CD4-positive, alpha-beta memory T cell (primary cell): ENCODE results near the gene PABPC1L. TPM values are rescaled to one million over a fixed set of nuclear protein-coding genes. Genes with fewer than 3 reads are reported as not detected.
A peak's percentile ranks its signal among the peaks of the same experiment; 100 is the strongest.

Source experiments
- CTCF ChIA-PET: fragments of 350-600 bp; sonication (Branson Sonifier 250); formaldehyde crosslinking; loops from one replicate; lab custom pipeline; 2021; ENCODE audit warnings: inconsistent platforms; ENCODE audit not compliant: partially characterized antibody; lab: Charles Lee
- POLR2A ChIA-PET: fragments of 350-600 bp; sonication (Branson Sonifier 250); formaldehyde crosslinking; loops from one replicate; lab custom pipeline; 2021; ENCODE audit not compliant: partially characterized antibody; lab: Charles Lee
- DNase-seq, 5 donors: peaks; one replicate each; pipeline versions ENCODE4 v3.0.0 to v3.0.0-alpha.2; 2020 to 2022; ENCODE audit warnings: mixed read lengths in 1 of 5
- H3K27ac ChIP-seq: one replicate; pipeline ENCODE4 v1.7.0; 2013; ENCODE audit warnings: low read depth, low read length
- H3K27me3 ChIP-seq: 2 replicates; pipeline ENCODE4 v1.7.0; 2013; ENCODE audit warnings: mild to moderate bottlenecking, low read length, moderate library complexity; ENCODE audit not compliant: insufficient read depth
- H3K36me3 ChIP-seq: 2 replicates; pipeline ENCODE4 v1.7.0; 2013; ENCODE audit warnings: mild to moderate bottlenecking, low read length, moderate library complexity; ENCODE audit not compliant: insufficient read depth
- H3K4me1 ChIP-seq: 2 replicates; pipeline ENCODE4 v1.7.0; 2013; ENCODE audit warnings: mild to moderate bottlenecking, low read length, moderate library complexity; ENCODE audit not compliant: insufficient read depth
- H3K4me3 ChIP-seq, 2 donors: one replicate each; pipeline ENCODE4 v1.7.0; 2013; ENCODE audit warnings: low read length in 2 of 2, mild to moderate bottlenecking in 1 of 2
- H3K9me3 ChIP-seq, 2 donors: one replicate each; pipeline ENCODE4 v1.7.0; 2013; ENCODE audit warnings: low read length in 2 of 2, control low read depth in 1 of 2; ENCODE audit not compliant: control insufficient read depth in 1 of 2
- H3K27ac Mint-ChIP-seq, 7 donors: one replicate each; pipeline ENCODE4 v1.8.0; 2020 to 2021; ENCODE audit warnings: mixed read lengths in 7 of 7, mild to moderate bottlenecking in 6 of 7, inconsistent platforms in 3 of 7, moderate library complexity in 3 of 7
- H3K27me3 Mint-ChIP-seq, 2 donors: one replicate each; pipeline ENCODE4 v1.8.0; 2020 to 2021; ENCODE audit warnings: mixed read lengths in 2 of 2
- H3K36me3 Mint-ChIP-seq, 2 donors: one replicate each; pipeline ENCODE4 v1.8.0; 2020 to 2021; ENCODE audit warnings: mixed read lengths in 2 of 2, inconsistent platforms in 1 of 2, mild to moderate bottlenecking in 1 of 2
- H3K4me1 Mint-ChIP-seq, 4 donors: one replicate each; pipeline ENCODE4 v1.8.0; 2020 to 2021; ENCODE audit warnings: mixed read lengths in 4 of 4, mild to moderate bottlenecking in 1 of 4
- H3K4me3 Mint-ChIP-seq, 8 donors: one replicate each; pipeline ENCODE4 v1.8.0; 2020 to 2021; ENCODE audit warnings: mixed read lengths in 8 of 8, mild to moderate bottlenecking in 7 of 8, moderate library complexity in 6 of 8, inconsistent platforms in 3 of 8
- H3K9me3 Mint-ChIP-seq, 8 donors: one replicate each; pipeline ENCODE4 v1.8.0; 2020 to 2021; ENCODE audit warnings: mixed read lengths in 8 of 8, mild to moderate bottlenecking in 5 of 8, inconsistent platforms in 3 of 8, moderate library complexity in 1 of 8
- intact Hi-C: fragments of 100-400 bp; cut with micrococcal nuclease; formaldehyde crosslinking; loops from one replicate; pipeline ENCODE4 v1.15.1; 2023
- polyA plus RNA-seq, 2 donors: library from polyadenylated mRNA; unstranded; fragments of 300-500 nt; fragmentation: Illumina TruSeq; gene quantifications; one replicate each; pipeline ENCODE4 v1.2.3, GENCODE V29; 2021
- total RNA-seq, 2 experiments: library from RNA; stranded (reverse); gene quantifications; one replicate each; pipeline ENCODE4 v1.2.3, GENCODE V29; 2021

Gene PABPC1L
- total and polyA plus RNA-seq, 4 experiments from 2014 or later, result 0.42 to 50.0 (median 46.5) TPM; not detected in 1

- Histone ChIP-seq H3K27me3 (no peaks in the 10 kb centered on the region), H3K4me3 (no peak overlapping the region), H3K27ac (no peak overlapping the region), H3K36me3 (no peaks in the 10 kb centered on the region), H3K4me1 (peaks cover 42% of the 10 kb centered on the region), H3K9me3 (no peaks in the 10 kb centered on the region)
- DNase-seq, result no peak
- H3K9me3 Mint-ChIP-seq, result peaks cover 0 to under 1% (median 0%) of the 10 kb centered on the region in 8 donors
- no peaks in the 10 kb centered on the region for H3K27me3 Mint-ChIP-seq
- peaks cover 7 to 16% of the 10 kb centered on the region in 2 donors for H3K36me3 Mint-ChIP-seq
- CTCF ChIA-PET, result interaction anchor here (1.1 to 7.5 kb wide), 7 partner anchors 10 to 73 kb away, joined by 4 to 63 read pairs (median 12); no protein-coding TSS in a partner anchor
- intact Hi-C loops, result loop anchor here (2.0 to 10.0 kb wide), 2 partner anchors 17 to 747 kb away; partner anchors contain the start of gene OSER1
- H3K27ac Mint-ChIP-seq, result peak overlapping the region in 2 of 7 donors; percentile 22 to 73
- H3K4me3 Mint-ChIP-seq, result peak overlapping the region in 2 of 8 donors; percentile 31 to 52
- POLR2A ChIA-PET, result interaction anchor here (1.1 to 7.9 kb wide), 4 partner anchors 16 to 134 kb away, joined by 4 to 78 read pairs (median 10); partner anchors contain the start of gene YWHAB
- H3K4me1 Mint-ChIP-seq, result peaks cover 35 to 67% (median 44%) of the 10 kb centered on the region in 4 donors
Measured at GRCh38 chr20:44961870-44962267, 52.0 kb downstream of the PABPC1L start.

DNA sequence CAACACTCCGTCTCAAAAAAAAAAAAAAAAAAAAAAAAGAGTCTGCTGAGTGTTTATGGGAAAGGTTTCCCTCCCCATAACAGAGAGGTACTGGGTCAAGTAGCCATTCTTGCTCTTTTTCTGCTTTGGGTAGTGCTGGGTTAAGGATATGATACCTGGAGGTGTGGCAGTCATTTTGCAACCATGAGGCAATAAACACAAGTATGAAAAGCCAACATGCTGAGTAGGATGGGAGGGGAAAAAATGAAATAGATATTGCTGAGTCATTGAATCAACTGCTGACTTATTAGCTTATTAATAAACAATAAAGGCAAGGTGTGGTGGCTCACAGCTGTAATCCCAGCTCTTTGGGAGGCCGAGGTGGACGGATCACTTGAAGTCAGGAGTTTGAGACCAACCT lies 52.6 kb downstream of the PABPC1L start:
- H3K4me1 Mint-ChIP-seq, result peaks cover 35 to 71% (median 43%) of the 10 kb centered on the region in 4 donors
- H3K9me3 ChIP-seq, result no peaks in the 10 kb centered on the region
- no peak overlapping the region for H3K4me3 ChIP-seq
- H3K4me3 Mint-ChIP-seq, result peak overlapping the region in 3 of 8 donors; percentile 14 to 39 (median 25)
- no peak overlapping the region for H3K27ac Mint-ChIP-seq
- DNase-seq, result no peak
- intact Hi-C loops, result loop anchor here (10.0 kb wide), 1 partner anchor 748 kb away; the partner anchor contains the start of gene OSER1
- H3K36me3 ChIP-seq, result no peaks in the 10 kb centered on the region
- ChIA-PET POLR2A (interaction anchor here (1.2 to 7.9 kb wide), 3 partner anchors 15 to 133 kb away, joined by 3 to 78 read pairs (median 5); no protein-coding TSS in a partner anchor), CTCF (interaction anchor here (1.0 to 7.5 kb wide), 7 partner anchors 9 to 130 kb away, joined by 3 to 63 read pairs (median 6); no protein-coding TSS in a partner anchor)
- peaks cover 9 to 21% of the 10 kb centered on the region in 2 donors for H3K36me3 Mint-ChIP-seq
- H3K4me1 ChIP-seq, result peaks cover 42% of the 10 kb centered on the region
- H3K27me3 ChIP-seq, result no peaks in the 10 kb centered on the region
- H3K27me3 Mint-ChIP-seq, result no peaks in the 10 kb centered on the region
- no peak overlapping the region for H3K27ac ChIP-seq
- peaks cover 0 to 2% (median 0%) of the 10 kb centered on the region in 8 donors for H3K9me3 Mint-ChIP-seq

DNA sequence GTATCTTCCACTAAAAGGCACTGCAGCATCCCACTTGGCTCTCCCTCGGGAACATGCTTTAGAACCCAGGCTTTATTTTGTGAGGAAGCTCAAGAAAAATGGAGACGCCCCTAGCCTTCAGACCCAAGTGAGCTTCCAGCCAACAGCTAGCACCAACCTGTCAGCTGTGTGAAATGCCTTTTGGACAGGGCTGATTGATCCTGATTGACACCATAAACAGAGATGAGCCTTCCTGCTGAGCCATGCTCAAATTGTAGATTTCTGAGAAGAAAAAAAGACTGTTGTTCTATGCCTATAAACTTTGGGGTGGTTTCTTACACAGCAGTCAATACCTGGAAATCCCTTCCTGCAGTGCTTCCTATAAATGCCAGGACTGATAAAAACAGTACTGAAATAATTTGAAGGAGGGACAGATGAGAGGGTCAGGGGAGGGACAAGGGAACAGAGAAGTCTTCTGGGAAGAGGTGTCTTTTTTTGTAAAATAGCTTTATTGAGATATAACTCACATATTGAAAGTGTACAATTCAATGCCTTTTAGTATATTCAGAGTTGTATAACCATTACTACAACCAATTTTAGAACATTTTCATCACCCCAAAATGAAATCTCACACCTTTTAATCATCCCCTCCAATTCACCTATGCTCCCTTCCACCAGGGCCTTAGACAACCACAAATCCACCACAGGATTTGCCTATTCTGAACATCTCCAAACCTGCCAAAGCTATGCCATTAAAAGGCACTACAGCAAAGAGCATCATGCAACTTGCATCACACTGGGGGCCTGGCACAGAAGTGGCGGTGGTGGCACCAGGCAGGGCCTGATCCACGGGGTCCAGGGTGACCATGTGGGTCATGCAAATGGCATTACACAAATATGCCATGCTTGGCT lies 53.7 kb downstream of the PABPC1L start:
- no peaks in the 10 kb centered on the region for H3K27me3 ChIP-seq
- no peak overlapping the region for H3K27ac ChIP-seq
- Mint-ChIP-seq H3K9me3 (peaks cover 0 to 2% (median 0%) of the 10 kb centered on the region in 8 donors), H3K4me3 (peak overlapping the region in 2 of 8 donors; percentile 11 to 20), H3K36me3 (peaks cover 11 to 30% of the 10 kb centered on the region in 2 donors), H3K27ac (peak overlapping the region in 3 of 7 donors; percentile 42 to 51 (median 49)), H3K4me1 (peaks cover 29 to 70% (median 35%) of the 10 kb centered on the region in 4 donors), H3K27me3 (no peaks in the 10 kb centered on the region)
- DNase-seq, result no peak
- no peaks in the 10 kb centered on the region for H3K36me3 ChIP-seq
- H3K4me1 ChIP-seq, result peaks cover 36% of the 10 kb centered on the region
- H3K4me3 ChIP-seq, result no peak overlapping the region
- intact Hi-C loops, result loop anchor here (10.0 kb wide), 1 partner anchor 749 kb away; the partner anchor contains the start of gene OSER1
- CTCF ChIA-PET, result interaction anchor here (1.1 to 7.5 kb wide), 6 partner anchors 8 to 50 kb away, joined by 3 to 63 read pairs (median 6); no protein-coding TSS in a partner anchor
- POLR2A ChIA-PET, result interaction anchor here (1.3 to 8.4 kb wide), 3 partner anchors 14 to 23 kb away, joined by 3 to 246 read pairs (median 78); no protein-coding TSS in a partner anchor
- no peaks in the 10 kb centered on the region for H3K9me3 ChIP-seq

DNA sequence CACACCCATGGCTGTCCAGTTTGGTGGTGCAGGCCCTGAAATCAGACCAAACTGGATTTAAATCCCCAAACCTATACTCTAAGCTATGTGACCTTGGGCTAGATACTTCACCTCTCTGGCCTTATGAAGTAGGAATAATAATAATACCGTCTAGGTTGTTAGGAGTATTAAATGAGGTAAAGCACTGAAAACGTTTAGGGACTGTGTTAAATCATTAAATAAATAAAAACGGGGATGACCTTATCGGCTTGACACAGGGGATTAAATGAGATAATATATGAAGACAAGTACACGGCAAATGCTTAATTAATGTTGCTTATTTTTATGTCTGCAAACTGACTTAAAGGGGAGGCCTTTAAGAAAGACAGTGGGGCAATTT lies 55.8 kb downstream of the PABPC1L start:
- intact Hi-C loops, result loop anchor here (1.0 to 10.0 kb wide), 10 partner anchors 14 to 751 kb away; partner anchors contain the start of genes KCNK15, OSER1, SYS1 and YWHAB
- peaks cover 26 to 73% (median 36%) of the 10 kb centered on the region in 4 donors for H3K4me1 Mint-ChIP-seq
- peaks cover 0 to 2% (median 0%) of the 10 kb centered on the region in 8 donors for H3K9me3 Mint-ChIP-seq
- no peaks in the 10 kb centered on the region for H3K27me3 Mint-ChIP-seq
- peaks cover 15 to 38% of the 10 kb centered on the region in 2 donors for H3K36me3 Mint-ChIP-seq
- Histone ChIP-seq H3K27me3 (no peaks in the 10 kb centered on the region), H3K4me3 (peak overlapping the region; percentile 39 to 87), H3K9me3 (no peaks in the 10 kb centered on the region), H3K27ac (peak overlapping the region; percentile 89), H3K4me1 (peaks cover 38% of the 10 kb centered on the region), H3K36me3 (no peaks in the 10 kb centered on the region)
- DNase-seq, result no peak
- peak overlapping the region; percentile 93 to 100 (median 98) for H3K4me3 Mint-ChIP-seq
- CTCF ChIA-PET, result interaction anchor here (1.0 to 7.5 kb wide), 9 partner anchors 9 to 130 kb away, joined by 3 to 63 read pairs (median 4); no protein-coding TSS in a partner anchor
- POLR2A ChIA-PET, result interaction anchor here (0.7 to 8.4 kb wide), 13 partner anchors 9 to 118 kb away, joined by 3 to 246 read pairs (median 7); partner anchors contain the start of gene YWHAB
- H3K27ac Mint-ChIP-seq, result peak overlapping the region; percentile 89 to 96 (median 91)

DNA sequence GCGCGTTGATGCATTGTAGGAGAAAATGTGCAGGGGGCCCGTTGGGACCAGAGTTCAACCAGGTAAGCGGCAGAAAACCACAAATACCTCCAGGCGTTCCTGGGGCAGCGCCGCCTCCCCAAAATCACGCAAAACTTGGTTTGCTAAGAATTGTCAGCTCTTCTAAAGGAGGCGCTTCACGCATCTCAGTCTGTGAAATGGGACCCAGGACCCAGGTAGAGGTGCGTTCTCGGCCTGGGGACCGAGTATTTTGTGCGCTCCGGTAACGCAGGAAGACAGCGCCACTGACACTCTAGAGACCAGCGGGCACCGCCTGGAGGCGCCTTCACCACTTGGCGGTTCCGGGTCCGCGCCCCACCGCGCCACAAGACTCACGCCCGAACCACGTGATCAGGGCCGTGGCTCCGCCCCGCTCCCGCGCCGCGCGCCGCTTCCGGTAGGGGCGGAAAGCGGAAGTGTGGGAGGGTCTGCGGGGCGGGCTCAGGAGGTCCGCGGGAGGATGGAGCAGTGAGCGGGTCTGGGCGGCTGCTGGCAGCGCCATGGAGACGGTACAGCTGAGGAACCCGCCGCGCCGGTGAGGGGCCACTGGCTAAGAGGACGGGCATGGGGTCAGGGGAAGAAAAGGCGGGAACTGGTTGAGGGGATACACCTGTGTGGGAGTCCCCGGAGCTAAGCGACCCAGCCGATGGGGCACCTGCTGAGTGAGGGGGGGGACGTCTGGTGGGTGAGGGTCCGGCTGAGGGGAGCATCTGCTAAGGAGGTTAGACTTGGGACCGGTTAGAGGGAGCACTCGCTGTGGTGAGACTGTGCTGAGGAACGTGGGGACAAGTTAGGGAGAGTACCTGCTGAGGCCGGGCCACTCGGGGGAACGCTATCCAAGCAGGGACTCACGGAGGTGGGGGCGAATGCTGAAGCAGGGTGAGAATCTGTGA lies 56.4 kb downstream of the PABPC1L start, which contains the start of gene STK4:
TSS of gene STK4 (plus strand) at position 483 of the 932 bp plus-strand sequence. CDS start at position 540, 57 bp downstream.
- ChIA-PET CTCF (interaction anchor here (0.9 to 7.5 kb wide), 13 partner anchors 10 to 130 kb away, joined by 3 to 63 read pairs (median 4); no protein-coding TSS in a partner anchor), POLR2A (interaction anchor here (1.1 to 8.4 kb wide), 18 partner anchors 10 to 117 kb away, joined by 3 to 246 read pairs (median 7); partner anchors contain the start of gene YWHAB)
- no peaks in the 10 kb centered on the region for H3K36me3 ChIP-seq
- Mint-ChIP-seq H3K9me3 (peaks cover 0 to 2% (median 0%) of the 10 kb centered on the region in 8 donors), H3K4me3 (peak within 1 kb of the TSS; percentile 93 to 100 (median 98)), H3K4me1 (peaks cover 28 to 73% (median 38%) of the 10 kb centered on the region in 4 donors), H3K27me3 (no peaks in the 10 kb centered on the region), H3K27ac (peak within 1 kb of the TSS; percentile 89 to 96 (median 91)), H3K36me3 (peaks cover 15 to 45% of the 10 kb centered on the region in 2 donors)
- H3K9me3 ChIP-seq, result no peaks in the 10 kb centered on the region
- H3K27me3 ChIP-seq, result no peaks in the 10 kb centered on the region
- H3K4me3 ChIP-seq, result peak within 1 kb of the TSS; percentile 87 to 96
- peaks cover 38% of the 10 kb centered on the region for H3K4me1 ChIP-seq
- peak within 1 kb of the TSS; percentile 89 for H3K27ac ChIP-seq
- DNase-seq, result peak; percentile 93 to 98 (median 96)
- intact Hi-C loops, result loop anchor here (1.0 to 10.0 kb wide), 10 partner anchors 13 to 751 kb away; partner anchors contain the start of genes KCNK15, OSER1, SYS1 and YWHAB
